Sigmoid colon (tissue), 7 donors: Measurements from ENCODE around the gene LGR6. TPM values are rescaled to one million over a fixed set of nuclear protein-coding genes. Genes with fewer than 3 reads are reported as not detected.

Source experiments
- DNase-seq: peaks from one replicate; pipeline ENCODE4 v3.0.0-alpha.2; 2019
- H3K27ac ChIP-seq, 4 donors: fragments of 200-600 bp; sonication (generic); one replicate each; pipeline ENCODE4 v1.5.1; 2016 to 2019; ENCODE audit warnings: mild to moderate bottlenecking in 1 of 4
- H3K27me3 ChIP-seq, 3 donors: fragments of 200-600 bp; sonication (generic); one replicate each; pipeline ENCODE4 v1.5.1; 2019; ENCODE audit warnings: mild to moderate bottlenecking in 1 of 3
- H3K36me3 ChIP-seq, 4 donors: fragments of 200-600 bp; sonication (generic); one replicate each; pipeline ENCODE4 v1.5.1; 2016 to 2019
- H3K4me1 ChIP-seq, 4 donors: fragments of 200-600 bp; sonication (generic); one replicate each; pipeline ENCODE4 v1.5.1; 2017 to 2019
- H3K4me3 ChIP-seq, 4 donors: fragments of 200-600 bp; sonication (generic); one replicate each; pipeline ENCODE4 v1.5.1; 2017 to 2019; ENCODE audit warnings: mild to moderate bottlenecking in 2 of 4, moderate library complexity in 1 of 4
- H3K9me3 ChIP-seq, 4 donors: fragments of 200-600 bp in 3 of 4; sonication (generic) in 3 of 4; one replicate each; pipeline versions ENCODE4 v1.5.1 to v1.6.1; 2013 to 2019
- EP300 ChIP-seq, 4 donors: sonication (generic); formaldehyde crosslinking; IDR thresholded peaks; one replicate each; pipeline ENCODE4 v1.6.1; 2017; ENCODE audit warnings: antibody characterized with exemption in 4 of 4
- POLR2A ChIP-seq, 2 donors: fragments of 450-650 bp; IDR thresholded peaks; one replicate each; pipeline ENCODE4 v1.6.1; 2016; ENCODE audit warnings: antibody characterized with exemption in 2 of 2, mild to moderate bottlenecking in 2 of 2, moderate library complexity in 2 of 2
- POLR2AphosphoS5 ChIP-seq, 4 donors: sonication (generic); formaldehyde crosslinking; IDR thresholded peaks; one replicate each; pipeline ENCODE4 v1.6.1; 2017; ENCODE audit warnings: antibody characterized with exemption in 4 of 4
- WGBS, 2 donors: extraction: QIAGEN DNeasy Blood & Tissue Kit; methylation state at CpG; one replicate each; pipeline ENCODE4 v1.1.7; 2013; 5-methylcytosine and 5-hydroxymethylcytosine counted together
- intact Hi-C: fragments of 100-400 bp; cut with DNase I; formaldehyde crosslinking; loops from one replicate; pipeline ENCODE4 v1.15.1; 2023
- polyA plus RNA-seq, 3 donors: library from polyadenylated mRNA; stranded (reverse); fragments of 200-250 nt; gene quantifications; one replicate each; pipeline ENCODE4 v1.2.3, GENCODE V29; 2013
- total RNA-seq, 4 donors: library from RNA; depleted of rRNA; stranded (reverse); fragments of >200 nt; gene quantifications; one replicate each; pipeline ENCODE4 v1.1.0, GENCODE V29; 2016
- TF ChIP-seq, protein P1 (sequence below), 4 experiments: fragments of 450-650 bp in 3 of 4; fragments of 200-600 bp in 1 of 4; IDR thresholded peaks; one replicate each; pipeline ENCODE4 v1.5.1; 2016 to 2019; ENCODE audit warnings: antibody characterized with exemption in 4 of 4, mild to moderate bottlenecking in 3 of 4, moderate library complexity in 2 of 4
- donor health status: healthy with polysubstance abuse.
- donor health status: Bipolar disorder and iron deficiency.
- donor health status: healthy.

LGR6 gene
- total and polyA plus RNA-seq, 7 donors = 0.14 to 1.0 (median 0.28) TPM; not detected in 4

DNA sequence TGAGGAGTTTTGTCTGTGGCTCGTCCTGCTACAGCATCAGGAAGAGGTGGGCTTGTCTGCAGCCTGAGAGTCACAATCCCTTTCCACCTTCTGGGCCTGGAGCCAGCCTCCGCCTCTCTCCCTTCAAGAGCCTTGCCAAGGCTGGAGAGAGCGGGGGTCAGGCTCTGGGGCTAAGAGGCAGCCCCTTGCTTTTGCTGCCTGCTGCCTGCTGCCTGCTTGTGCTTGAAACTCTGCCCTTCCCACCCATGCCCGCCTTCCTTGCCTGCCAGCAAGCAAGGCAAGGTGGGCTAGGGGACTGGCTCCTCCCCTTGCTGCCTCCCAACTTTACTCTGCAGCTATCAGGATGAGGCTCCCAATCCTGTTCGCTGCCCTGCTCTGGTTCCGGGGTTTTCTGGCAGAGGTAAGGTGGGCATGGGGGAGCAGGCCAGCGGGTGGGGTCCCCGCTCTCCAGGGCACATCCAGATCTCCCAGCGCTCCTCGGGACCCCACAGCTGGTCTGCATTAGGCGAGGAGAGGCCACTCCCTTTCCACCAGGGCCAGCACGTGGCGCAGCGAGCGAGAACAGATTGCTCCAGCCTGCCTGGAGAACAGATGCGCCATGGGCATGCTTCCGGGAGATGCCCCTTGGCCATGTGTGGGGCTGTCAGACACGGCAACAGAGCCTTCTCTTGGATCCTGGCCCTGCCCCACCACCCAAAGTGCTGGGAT, 25.7 kb upstream of the LGR6 start:
- peaks cover 0 to 3% (median 0%) of the 10 kb centered on the region in 4 donors for H3K4me1 ChIP-seq
- no peaks in the 10 kb centered on the region for H3K9me3 ChIP-seq
- WGBS, 2 donors = 58 to 72% methylated on average over 18 of the region's 18 CpGs
- no peaks in the 10 kb centered on the region for H3K36me3 ChIP-seq
- no peak overlapping the region for H3K27ac ChIP-seq
- no peak for DNase-seq
- no peaks in the 10 kb centered on the region for H3K27me3 ChIP-seq
- intact Hi-C loops = no loop called here
- no peak overlapping the region for H3K4me3 ChIP-seq
- no peak for TF ChIP-seq POLR2A (IDR thresholded peaks at IDR 0.05)

DNA sequence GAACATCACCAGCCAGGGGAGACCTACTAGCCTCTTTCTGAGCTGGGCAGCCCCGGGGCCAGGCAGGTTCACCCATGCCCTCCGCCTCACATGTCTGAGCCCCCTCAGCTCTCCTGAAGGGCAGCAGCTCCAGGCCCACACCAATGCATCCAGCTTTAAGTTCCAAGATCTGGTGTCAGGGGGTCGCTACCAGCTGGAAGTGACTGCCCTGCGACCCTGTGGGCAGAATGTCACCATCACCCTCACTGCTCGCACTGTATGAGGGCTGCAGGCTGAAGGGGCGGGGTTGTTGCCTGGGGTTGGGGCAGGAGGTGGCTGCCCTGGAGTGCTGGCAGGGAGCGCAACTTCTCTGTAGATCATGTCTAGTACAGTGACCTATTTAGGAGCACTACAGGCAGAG, 24.7 kb upstream of the LGR6 start:
- TF ChIP-seq, protein P1, sequence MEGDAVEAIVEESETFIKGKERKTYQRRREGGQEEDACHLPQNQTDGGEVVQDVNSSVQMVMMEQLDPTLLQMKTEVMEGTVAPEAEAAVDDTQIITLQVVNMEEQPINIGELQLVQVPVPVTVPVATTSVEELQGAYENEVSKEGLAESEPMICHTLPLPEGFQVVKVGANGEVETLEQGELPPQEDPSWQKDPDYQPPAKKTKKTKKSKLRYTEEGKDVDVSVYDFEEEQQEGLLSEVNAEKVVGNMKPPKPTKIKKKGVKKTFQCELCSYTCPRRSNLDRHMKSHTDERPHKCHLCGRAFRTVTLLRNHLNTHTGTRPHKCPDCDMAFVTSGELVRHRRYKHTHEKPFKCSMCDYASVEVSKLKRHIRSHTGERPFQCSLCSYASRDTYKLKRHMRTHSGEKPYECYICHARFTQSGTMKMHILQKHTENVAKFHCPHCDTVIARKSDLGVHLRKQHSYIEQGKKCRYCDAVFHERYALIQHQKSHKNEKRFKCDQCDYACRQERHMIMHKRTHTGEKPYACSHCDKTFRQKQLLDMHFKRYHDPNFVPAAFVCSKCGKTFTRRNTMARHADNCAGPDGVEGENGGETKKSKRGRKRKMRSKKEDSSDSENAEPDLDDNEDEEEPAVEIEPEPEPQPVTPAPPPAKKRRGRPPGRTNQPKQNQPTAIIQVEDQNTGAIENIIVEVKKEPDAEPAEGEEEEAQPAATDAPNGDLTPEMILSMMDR (IDR thresholded peaks at IDR 0.05) = no peak
- TF ChIP-seq POLR2A (IDR thresholded peaks at IDR 0.05) (no peak), POLR2AphosphoS5 (IDR thresholded peaks at IDR 0.05) (no peak), EP300 (IDR thresholded peaks at IDR 0.05) (no peak)
- H3K27me3 ChIP-seq = no peaks in the 10 kb centered on the region
- no peaks in the 10 kb centered on the region for H3K9me3 ChIP-seq
- DNase-seq = no peak
- no peaks in the 10 kb centered on the region for H3K36me3 ChIP-seq
- WGBS, 2 donors = 93 to 95% methylated on average over 7 of the region's 7 CpGs
- peaks cover 0 to 3% (median 0%) of the 10 kb centered on the region in 4 donors for H3K4me1 ChIP-seq
- intact Hi-C loops = no loop called here
- no peak overlapping the region for H3K4me3 ChIP-seq
- no peak overlapping the region for H3K27ac ChIP-seq

DNA sequence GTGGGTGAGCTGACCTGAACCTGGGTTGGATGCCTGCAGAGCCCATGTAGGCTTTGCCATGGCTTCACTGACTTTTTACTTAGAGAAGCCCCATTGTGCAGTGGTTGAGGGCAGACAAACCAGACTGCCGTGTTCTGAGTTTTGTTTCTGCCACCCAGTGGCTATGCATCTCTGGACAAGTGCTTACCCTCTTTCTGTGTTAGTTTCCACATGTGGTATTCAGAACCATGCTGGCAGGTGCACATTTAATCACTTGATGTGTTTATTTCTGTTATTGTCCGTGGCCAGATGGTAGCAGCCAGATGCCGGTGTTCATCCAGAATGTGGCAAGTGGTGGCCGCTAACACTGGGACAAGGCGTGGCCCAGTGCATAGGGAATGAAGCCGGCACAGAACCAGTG, 22.9 kb upstream of the LGR6 start:
- no peak for DNase-seq
- H3K4me3 ChIP-seq = no peak overlapping the region
- no peak overlapping the region for H3K27ac ChIP-seq
- intact Hi-C loops = no loop called here
- H3K4me1 ChIP-seq = peaks cover 0 to 3% (median 0%) of the 10 kb centered on the region in 4 donors
- 62 to 79% methylated on average over 6 of the region's 6 CpGs for WGBS, 2 donors
- no peaks in the 10 kb centered on the region for H3K36me3 ChIP-seq
- no peaks in the 10 kb centered on the region for H3K27me3 ChIP-seq
- H3K9me3 ChIP-seq = no peaks in the 10 kb centered on the region
- TF ChIP-seq, protein P1 (IDR thresholded peaks at IDR 0.05) = no peak
- TF ChIP-seq POLR2AphosphoS5 (IDR thresholded peaks at IDR 0.05) = no peak
- TF ChIP-seq POLR2A (IDR thresholded peaks at IDR 0.05) = no peak
- TF ChIP-seq EP300 (IDR thresholded peaks at IDR 0.05) = no peak

DNA sequence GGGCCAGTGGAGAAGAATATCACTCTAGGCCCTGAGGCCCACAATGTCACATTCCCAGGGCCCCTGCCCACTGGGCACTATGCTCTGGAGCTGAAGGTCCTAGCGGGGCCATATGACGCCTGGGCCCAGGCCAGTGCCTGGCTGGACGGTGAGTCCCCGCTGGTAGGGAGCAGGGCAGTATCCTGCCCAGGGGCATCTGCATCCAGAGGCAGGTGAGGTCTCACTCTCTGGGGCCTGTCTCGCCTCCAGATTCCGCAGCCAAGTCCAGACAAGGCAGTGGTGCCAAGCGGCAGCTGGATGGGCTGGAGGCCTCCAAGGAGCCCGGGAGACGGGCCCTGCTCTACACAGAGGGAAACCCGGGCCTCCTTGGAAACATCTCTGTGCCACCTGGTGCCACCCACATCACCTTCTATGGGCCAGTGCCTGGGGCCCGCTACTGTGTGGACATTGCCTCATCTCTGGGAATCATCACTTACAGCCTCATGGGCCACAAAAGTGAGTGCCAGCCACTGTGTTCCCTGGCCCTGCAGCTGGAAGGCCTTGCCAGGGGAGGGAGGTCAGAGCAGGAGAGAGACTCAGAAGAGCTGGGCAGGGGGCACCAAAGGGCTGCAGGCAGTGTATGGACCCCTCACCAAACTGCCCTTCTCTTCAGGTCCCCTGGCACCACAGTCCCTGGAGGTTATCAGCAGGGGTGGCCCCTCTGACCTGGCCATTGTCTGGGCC, 22.1 kb upstream of the LGR6 start:
- no peaks in the 10 kb centered on the region for H3K36me3 ChIP-seq
- H3K9me3 ChIP-seq = no peaks in the 10 kb centered on the region
- H3K4me3 ChIP-seq = no peak overlapping the region
- TF ChIP-seq, protein P1 (IDR thresholded peaks at IDR 0.05) = no peak
- TF ChIP-seq EP300 (IDR thresholded peaks at IDR 0.05) = no peak
- TF ChIP-seq POLR2A (IDR thresholded peaks at IDR 0.05) = no peak
- no peak for TF ChIP-seq POLR2AphosphoS5 (IDR thresholded peaks at IDR 0.05)
- WGBS, 2 donors = 92 to 97% methylated on average over 11 of the region's 11 CpGs
- H3K4me1 ChIP-seq = peaks cover 0 to 3% (median 0%) of the 10 kb centered on the region in 4 donors
- H3K27ac ChIP-seq = no peak overlapping the region
- H3K27me3 ChIP-seq = no peaks in the 10 kb centered on the region
- intact Hi-C loops = no loop called here
- DNase-seq = no peak

DNA sequence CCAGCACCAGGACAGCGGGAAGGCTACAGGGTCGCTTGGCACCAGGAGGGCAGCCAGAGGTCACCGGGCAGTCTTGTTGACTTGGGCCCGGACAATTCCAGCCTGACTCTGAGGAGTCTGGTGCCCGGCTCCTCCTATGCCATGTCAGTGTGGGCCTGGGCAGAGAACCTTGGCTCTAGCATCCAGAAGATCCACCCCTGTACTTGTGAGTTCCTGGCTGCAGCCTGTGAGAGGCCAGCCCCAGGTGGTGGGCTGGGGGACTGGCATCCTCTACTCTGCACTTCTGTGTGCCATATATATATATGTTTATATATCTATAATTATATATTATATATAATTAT, 21.6 kb upstream of the LGR6 start:
- Histone ChIP-seq H3K36me3 (no peaks in the 10 kb centered on the region), H3K9me3 (no peaks in the 10 kb centered on the region), H3K4me1 (peaks cover 0 to 3% (median 0%) of the 10 kb centered on the region in 4 donors), H3K4me3 (no peak overlapping the region), H3K27me3 (no peaks in the 10 kb centered on the region), H3K27ac (no peak overlapping the region)
- TF ChIP-seq, protein P1 (IDR thresholded peaks at IDR 0.05) = no peak
- TF ChIP-seq EP300 (IDR thresholded peaks at IDR 0.05) = no peak
- no peak for TF ChIP-seq POLR2AphosphoS5 (IDR thresholded peaks at IDR 0.05)
- no peak for TF ChIP-seq POLR2A (IDR thresholded peaks at IDR 0.05)
- WGBS, 2 donors = 94 to 96% methylated on average over 5 of the region's 5 CpGs
- DNase-seq = no peak
- intact Hi-C loops = no loop called here
